GM21786 (cell line): ENCODE data around the gene KLK7.

Experiments
- ATAC-seq: cut with Tn5 transposase; IDR thresholded peaks from one replicate; pipeline ENCODE4 v1.9.1; 2021; ENCODE audit not compliant: unreplicated experiment

The KLK7 gene

GRCh38 chr19:50939596-50939995 is 44.1 kb downstream of the KLK7 start:
- ATAC-seq: no peak

GRCh38 chr19:50933640-50934039 is 50.1 kb downstream of the KLK7 start:
- ATAC-seq: no peak

- no peak for ATAC-seq
These were observed 51.0 kb downstream of the KLK7 start for GRCh38 chr19:50932690-50933083.

GRCh38 chr19:50932018-50932689 is 51.6 kb downstream of the KLK7 start:
- no peak for ATAC-seq

GRCh38 chr19:50931023-50931422 is 52.7 kb downstream of the KLK7 start:
- ATAC-seq: no peak

- ATAC-seq: no peak
These were observed 54.9 kb downstream of the KLK7 start for GRCh38 chr19:50928831-50929230.
